GM12865 (cell line): ENCODE measurements around the gene APP.
A peak's percentile ranks its signal among the peaks of the same experiment; 100 is the strongest.

ENCODE experiments used
- DNase-seq: peaks from one replicate; pipeline ENCODE4 v3.0.0; 2010; ENCODE audit warnings: low read depth
- H3K4me3 ChIP-seq: 2 replicates; pipeline ENCODE4 v1.5.1; 2011; ENCODE audit warnings: mild to moderate bottlenecking, low read depth, low read length, control low read depth
- CTCF ChIP-seq: IDR thresholded peaks from 2 replicates; pipeline ENCODE4 v1.5.1; 2011; ENCODE audit warnings: low read length, control low read depth, low read depth, inconsistent platforms; ENCODE audit not compliant: insufficient read depth; ENCODE audit errors: missing control alignments

Gene APP

GRCh38 chr21:25888711-25889110, 281.9 kb downstream of the APP start:
- TF ChIP-seq CTCF: no peak
- no peak for DNase-seq

GRCh38 chr21:25887646-25888306, 282.8 kb downstream of the APP start:
- H3K4me3 ChIP-seq: no peak overlapping the region
- no peak for DNase-seq
- no peak for TF ChIP-seq CTCF

More at GRCh38 chr21:25888711-25889110, 281.9 kb downstream of the APP start:
- H3K4me3 ChIP-seq: no peak overlapping the region

GRCh38 chr21:25887166-25887565, 283.4 kb downstream of the APP start:
- TF ChIP-seq CTCF: no peak
- no peak overlapping the region for H3K4me3 ChIP-seq
- no peak for DNase-seq

- no peak for DNase-seq
- no peak overlapping the region for H3K4me3 ChIP-seq
- no peak for TF ChIP-seq CTCF
Measured at GRCh38 chr21:25885880-25886279, 284.7 kb downstream of the APP start.

- no peak for TF ChIP-seq CTCF
- H3K4me3 ChIP-seq: no peak overlapping the region
- DNase-seq: no peak
Measured at GRCh38 chr21:25885405-25885804, 285.2 kb downstream of the APP start.

GRCh38 chr21:25884311-25884710, 286.3 kb downstream of the APP start:
- no peak overlapping the region for H3K4me3 ChIP-seq
- no peak for DNase-seq
- no peak for TF ChIP-seq CTCF

- no peak overlapping the region for H3K4me3 ChIP-seq
- DNase-seq: peak; percentile 76
- peak; percentile 98 for TF ChIP-seq CTCF
Measured at GRCh38 chr21:25881524-25882376, 288.8 kb downstream of the APP start.
